WTC11 (cell line): ENCODE measurements around the gene ISG15. TPM values are rescaled to one million over a fixed set of nuclear protein-coding genes. Genes with fewer than 3 reads are reported as not detected.

Experiments
- ATAC-seq: fragments of 200-7000 bp; cut with Tn5 transposase; 2 replicates; pipeline ENCODE4 v1.10.0; 2021; ENCODE audit warnings: mild to moderate bottlenecking, moderate library complexity
- CTCF ChIA-PET: fragments of 300-600 bp; sonication (Branson Sonifier 250); formaldehyde crosslinking; loops from one replicate; lab custom pipeline; 2021; ENCODE audit warnings: antibody characterized with exemption; lab: Charles Lee
- POLR2A ChIA-PET: fragments of 350-600 bp; sonication (Branson Sonifier 250); formaldehyde crosslinking; loops from one replicate; lab custom pipeline; 2021; ENCODE audit warnings: antibody characterized with exemption; lab: Charles Lee
- DNase-seq: peaks from one replicate; pipeline ENCODE4 v3.0.0; 2021; ENCODE audit warnings: low spot score
- H3K27ac Mint-ChIP-seq: 2 replicates; pipeline ENCODE4 v1.8.0; 2021; ENCODE audit warnings: mixed read lengths
- H3K27me3 Mint-ChIP-seq: 2 replicates; pipeline ENCODE4 v1.8.0; 2021; ENCODE audit warnings: low read depth, mild to moderate bottlenecking, moderate library complexity, mixed read lengths
- H3K36me3 Mint-ChIP-seq: 2 replicates; pipeline ENCODE4 v1.8.0; 2021; ENCODE audit warnings: mixed read lengths
- H3K4me1 Mint-ChIP-seq: 2 replicates; pipeline ENCODE4 v1.8.0; 2022; ENCODE audit warnings: mixed read lengths
- H3K4me3 Mint-ChIP-seq: 2 replicates; pipeline ENCODE4 v1.8.0; 2021; ENCODE audit warnings: mild to moderate bottlenecking, moderate library complexity, mixed read lengths
- H3K9me3 Mint-ChIP-seq: 2 replicates; pipeline ENCODE4 v1.8.0; 2021; ENCODE audit warnings: mixed read lengths
- AFF4 ChIP-seq: sonication (generic); formaldehyde crosslinking; IDR thresholded peaks from 2 replicates; pipeline ENCODE4 v1.8.1; 2023; ENCODE audit warnings: mild to moderate bottlenecking, missing genetic modification reagents, borderline replicate concordance
- ARID4B ChIP-seq: sonication (generic); formaldehyde crosslinking; IDR thresholded peaks from 2 replicates; pipeline ENCODE4 v1.8.0; 2023; ENCODE audit warnings: missing genetic modification reagents, mild to moderate bottlenecking, borderline replicate concordance
- FOXP1 ChIP-seq: sonication (generic); formaldehyde crosslinking; IDR thresholded peaks from 2 replicates; pipeline ENCODE4 v1.8.0; 2022; ENCODE audit warnings: missing genetic modification reagents, mild to moderate bottlenecking, moderate library complexity, borderline replicate concordance
- IRF2 ChIP-seq: sonication (generic); formaldehyde crosslinking; IDR thresholded peaks from 2 replicates; pipeline ENCODE4 v1.8.0; 2022; ENCODE audit warnings: low read depth, missing genetic modification reagents, borderline replicate concordance
- NFATC4 ChIP-seq: fragments of 250-450 bp; sonication (Bioruptor Pico); IDR thresholded peaks from 2 replicates; pipeline ENCODE4 v1.9.0; 2021; ENCODE audit warnings: mild to moderate bottlenecking
- RELA ChIP-seq: sonication (generic); formaldehyde crosslinking; IDR thresholded peaks from 2 replicates; pipeline ENCODE4 v1.8.1; 2022; ENCODE audit warnings: missing genetic modification reagents, mild to moderate bottlenecking, borderline replicate concordance
- RORB ChIP-seq: fragments of 250-450 bp; sonication (Bioruptor Pico); IDR thresholded peaks from 2 replicates; pipeline ENCODE4 v1.9.0; 2021; ENCODE audit warnings: mild to moderate bottlenecking
- STAT6 ChIP-seq: sonication (generic); formaldehyde crosslinking; conservative IDR thresholded peaks from 2 replicates; pipeline ENCODE4 v1.8.1; 2023; ENCODE audit warnings: mild to moderate bottlenecking, low read depth, missing genetic modification reagents, moderate library complexity
- ZNF532 ChIP-seq: fragments of 250-450 bp; sonication (Bioruptor Pico); IDR thresholded peaks from 2 replicates; pipeline ENCODE4 v1.9.0; 2021; ENCODE audit warnings: mild to moderate bottlenecking, borderline replicate concordance
- ZNF671 ChIP-seq: fragments of 250-450 bp; sonication (Bioruptor Pico); IDR thresholded peaks from 2 replicates; pipeline ENCODE4 v1.8.0; 2021; ENCODE audit warnings: mild to moderate bottlenecking
- total RNA-seq: library from RNA; stranded (reverse); gene quantifications from 3 replicates; pipeline ENCODE4 v1.2.3, GENCODE V29; 2021
- TF ChIP-seq, protein P1 (sequence below): fragments of 250-450 bp; sonication (Bioruptor Pico); IDR thresholded peaks from 2 replicates; pipeline ENCODE4 v1.9.0; 2021; ENCODE audit warnings: mild to moderate bottlenecking
- TF ChIP-seq, protein P2 (sequence below): sonication (generic); formaldehyde crosslinking; IDR thresholded peaks from 2 replicates; pipeline ENCODE4 v1.8.0; 2022; ENCODE audit warnings: mild to moderate bottlenecking, missing genetic modification reagents
- TF ChIP-seq, protein P3 (sequence below): sonication (generic); formaldehyde crosslinking; IDR thresholded peaks from 2 replicates; pipeline ENCODE4 v1.8.1; 2022; ENCODE audit warnings: mild to moderate bottlenecking, moderate library complexity, missing genetic modification reagents
- TF ChIP-seq, protein P4 (sequence below): sonication (generic); formaldehyde crosslinking; IDR thresholded peaks from 2 replicates; pipeline ENCODE4 v1.8.1; 2022; ENCODE audit warnings: mild to moderate bottlenecking, missing genetic modification reagents, moderate library complexity, borderline replicate concordance

ISG15 gene
- total RNA-seq, 1 experiment from 2014 or later: 29.5 TPM

- H3K27me3 Mint-ChIP-seq: no peaks in the 10 kb centered on the region
- peaks cover 10% of the 10 kb centered on the region for H3K36me3 Mint-ChIP-seq
- ChIA-PET POLR2A (no interaction called here), CTCF (no interaction called here)
- H3K4me3 Mint-ChIP-seq: no peak overlapping the region
- DNase-seq (no peak), ATAC-seq (no peak)
- peak overlapping the region; percentile 45; the same call in 1 of the 2 replicates for H3K27ac Mint-ChIP-seq
- H3K4me1 Mint-ChIP-seq: no peaks in the 10 kb centered on the region
- no peaks in the 10 kb centered on the region for H3K9me3 Mint-ChIP-seq
- TF ChIP-seq, protein P1, sequence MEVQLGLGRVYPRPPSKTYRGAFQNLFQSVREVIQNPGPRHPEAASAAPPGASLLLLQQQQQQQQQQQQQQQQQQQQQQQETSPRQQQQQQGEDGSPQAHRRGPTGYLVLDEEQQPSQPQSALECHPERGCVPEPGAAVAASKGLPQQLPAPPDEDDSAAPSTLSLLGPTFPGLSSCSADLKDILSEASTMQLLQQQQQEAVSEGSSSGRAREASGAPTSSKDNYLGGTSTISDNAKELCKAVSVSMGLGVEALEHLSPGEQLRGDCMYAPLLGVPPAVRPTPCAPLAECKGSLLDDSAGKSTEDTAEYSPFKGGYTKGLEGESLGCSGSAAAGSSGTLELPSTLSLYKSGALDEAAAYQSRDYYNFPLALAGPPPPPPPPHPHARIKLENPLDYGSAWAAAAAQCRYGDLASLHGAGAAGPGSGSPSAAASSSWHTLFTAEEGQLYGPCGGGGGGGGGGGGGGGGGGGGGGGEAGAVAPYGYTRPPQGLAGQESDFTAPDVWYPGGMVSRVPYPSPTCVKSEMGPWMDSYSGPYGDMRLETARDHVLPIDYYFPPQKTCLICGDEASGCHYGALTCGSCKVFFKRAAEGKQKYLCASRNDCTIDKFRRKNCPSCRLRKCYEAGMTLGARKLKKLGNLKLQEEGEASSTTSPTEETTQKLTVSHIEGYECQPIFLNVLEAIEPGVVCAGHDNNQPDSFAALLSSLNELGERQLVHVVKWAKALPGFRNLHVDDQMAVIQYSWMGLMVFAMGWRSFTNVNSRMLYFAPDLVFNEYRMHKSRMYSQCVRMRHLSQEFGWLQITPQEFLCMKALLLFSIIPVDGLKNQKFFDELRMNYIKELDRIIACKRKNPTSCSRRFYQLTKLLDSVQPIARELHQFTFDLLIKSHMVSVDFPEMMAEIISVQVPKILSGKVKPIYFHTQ (CRISPR knock-in tag): no peak
- TF ChIP-seq STAT6 (CRISPR knock-in tag) (no peak), RELA (CRISPR knock-in tag) (no peak), FOXP1 (CRISPR knock-in tag) (no peak), AFF4 (CRISPR knock-in tag) (no peak), ZNF671 (CRISPR knock-in tag) (no peak), NFATC4 (no peak), RORB (CRISPR knock-in tag) (no peak), IRF2 (CRISPR knock-in tag) (no peak), ZNF532 (CRISPR knock-in tag) (no peak), ARID4B (no peak)
- TF ChIP-seq, protein P2, sequence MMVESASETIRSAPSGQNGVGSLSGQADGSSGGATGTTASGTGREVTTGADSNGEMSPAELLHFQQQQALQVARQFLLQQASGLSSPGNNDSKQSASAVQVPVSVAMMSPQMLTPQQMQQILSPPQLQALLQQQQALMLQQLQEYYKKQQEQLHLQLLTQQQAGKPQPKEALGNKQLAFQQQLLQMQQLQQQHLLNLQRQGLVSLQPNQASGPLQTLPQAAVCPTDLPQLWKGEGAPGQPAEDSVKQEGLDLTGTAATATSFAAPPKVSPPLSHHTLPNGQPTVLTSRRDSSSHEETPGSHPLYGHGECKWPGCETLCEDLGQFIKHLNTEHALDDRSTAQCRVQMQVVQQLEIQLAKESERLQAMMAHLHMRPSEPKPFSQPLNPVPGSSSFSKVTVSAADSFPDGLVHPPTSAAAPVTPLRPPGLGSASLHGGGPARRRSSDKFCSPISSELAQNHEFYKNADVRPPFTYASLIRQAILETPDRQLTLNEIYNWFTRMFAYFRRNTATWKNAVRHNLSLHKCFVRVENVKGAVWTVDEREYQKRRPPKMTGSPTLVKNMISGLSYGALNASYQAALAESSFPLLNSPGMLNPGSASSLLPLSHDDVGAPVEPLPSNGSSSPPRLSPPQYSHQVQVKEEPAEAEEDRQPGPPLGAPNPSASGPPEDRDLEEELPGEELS (CRISPR knock-in tag): no peak
- TF ChIP-seq, protein P3, sequence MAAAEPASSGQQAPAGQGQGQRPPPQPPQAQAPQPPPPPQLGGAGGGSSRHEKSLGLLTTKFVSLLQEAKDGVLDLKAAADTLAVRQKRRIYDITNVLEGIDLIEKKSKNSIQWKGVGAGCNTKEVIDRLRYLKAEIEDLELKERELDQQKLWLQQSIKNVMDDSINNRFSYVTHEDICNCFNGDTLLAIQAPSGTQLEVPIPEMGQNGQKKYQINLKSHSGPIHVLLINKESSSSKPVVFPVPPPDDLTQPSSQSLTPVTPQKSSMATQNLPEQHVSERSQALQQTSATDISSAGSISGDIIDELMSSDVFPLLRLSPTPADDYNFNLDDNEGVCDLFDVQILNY: no peak
- TF ChIP-seq, protein P4, sequence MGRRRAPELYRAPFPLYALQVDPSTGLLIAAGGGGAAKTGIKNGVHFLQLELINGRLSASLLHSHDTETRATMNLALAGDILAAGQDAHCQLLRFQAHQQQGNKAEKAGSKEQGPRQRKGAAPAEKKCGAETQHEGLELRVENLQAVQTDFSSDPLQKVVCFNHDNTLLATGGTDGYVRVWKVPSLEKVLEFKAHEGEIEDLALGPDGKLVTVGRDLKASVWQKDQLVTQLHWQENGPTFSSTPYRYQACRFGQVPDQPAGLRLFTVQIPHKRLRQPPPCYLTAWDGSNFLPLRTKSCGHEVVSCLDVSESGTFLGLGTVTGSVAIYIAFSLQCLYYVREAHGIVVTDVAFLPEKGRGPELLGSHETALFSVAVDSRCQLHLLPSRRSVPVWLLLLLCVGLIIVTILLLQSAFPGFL (CRISPR knock-in tag): no peak
Observed at GRCh38 chr1:1046767-1047166, 33.5 kb downstream of the ISG15 start.
